HEK293 (cell line): ENCODE measurements around the gene IMPG1.

ENCODE experiments used
- CTCF ChIA-PET: fragments of 350-600 bp; formaldehyde crosslinking; extraction: SDS; loops from one replicate; lab custom pipeline; 2021; ENCODE audit warnings: antibody characterized with exemption; lab: Yijun Ruan, JAX
- POLR2A ChIA-PET: fragments of 300-600 bp; formaldehyde crosslinking; extraction: SDS; loops from one replicate; lab custom pipeline; 2020; ENCODE audit warnings: antibody characterized with exemption, inconsistent platforms; lab: Yijun Ruan, JAX
- H3K27ac ChIP-seq: fragments of 200-500 bp; sonication (Bioruptor generic); 2 replicates; pipeline ENCODE4 v1.5.1; 2014; ENCODE audit warnings: low read depth, low read length, control low read depth, inconsistent platforms; ENCODE audit errors: extremely low read depth
- H3K36me3 ChIP-seq, 2 experiments: fragments of 200-500 bp in 1 of 2; sonication (Bioruptor generic) in 1 of 2; 1 replicate in 1 of 2; 2 replicates in 1 of 2; pipeline ENCODE4 v1.5.1; 2014 to 2017; ENCODE audit warnings: inconsistent platforms in 2 of 2, low read length in 2 of 2; ENCODE audit not compliant: control insufficient read depth in 2 of 2, insufficient read depth in 1 of 2
- H3K4me1 ChIP-seq: fragments of 200-500 bp; sonication (Bioruptor generic); 2 replicates; pipeline ENCODE4 v1.5.1; 2014; ENCODE audit warnings: mild to moderate bottlenecking, low read length, inconsistent platforms; ENCODE audit not compliant: control insufficient read depth, insufficient read depth
- H3K4me3 ChIP-seq: 2 replicates; pipeline ENCODE4 v1.5.1; 2011; ENCODE audit warnings: low read depth, mild to moderate bottlenecking, control low read depth, low read length, moderate library complexity
- H3K9me3 ChIP-seq: fragments of 200-500 bp; sonication (Bioruptor generic); 2 replicates; pipeline ENCODE4 v1.5.1; 2014; ENCODE audit warnings: low read depth, low read length, inconsistent platforms; ENCODE audit not compliant: control insufficient read depth, insufficient read depth
- BCL11A ChIP-seq: fragments of 450-650 bp; formaldehyde crosslinking; IDR thresholded peaks from 2 replicates; pipeline ENCODE4 v1.5.1; 2016; ENCODE audit warnings: low read depth, missing biosample characterization, missing genetic modification characterization
- GLIS1 ChIP-seq: fragments of 450-650 bp; formaldehyde crosslinking; IDR thresholded peaks from 2 replicates; pipeline ENCODE4 v1.5.1; 2016; ENCODE audit warnings: missing biosample characterization, missing genetic modification characterization
- KLF7 ChIP-seq: fragments of 450-650 bp; formaldehyde crosslinking; IDR thresholded peaks from 2 replicates; pipeline ENCODE4 v1.5.1; 2016; ENCODE audit warnings: missing biosample characterization, missing genetic modification characterization, borderline replicate concordance
- MYNN ChIP-seq: fragments of 450-650 bp; formaldehyde crosslinking; IDR thresholded peaks from 2 replicates; pipeline ENCODE4 v1.5.1; 2016; ENCODE audit warnings: missing biosample characterization, missing genetic modification characterization, borderline replicate concordance
- OVOL3 ChIP-seq: fragments of 450-650 bp; formaldehyde crosslinking; IDR thresholded peaks from 2 replicates; pipeline ENCODE4 v1.5.1; 2016; ENCODE audit warnings: missing biosample characterization, missing genetic modification characterization
- SCRT1 ChIP-seq: fragments of 450-650 bp; formaldehyde crosslinking; IDR thresholded peaks from 2 replicates; pipeline ENCODE4 v1.5.1; 2016; ENCODE audit warnings: missing biosample characterization, missing genetic modification characterization, borderline replicate concordance
- SP3 ChIP-seq: fragments of 450-650 bp; formaldehyde crosslinking; IDR thresholded peaks from 2 replicates; pipeline ENCODE4 v1.5.1; 2016; ENCODE audit warnings: missing biosample characterization, missing genetic modification characterization
- SP7 ChIP-seq: fragments of 450-650 bp; formaldehyde crosslinking; IDR thresholded peaks from 2 replicates; pipeline ENCODE4 v1.5.1; 2016; ENCODE audit warnings: missing biosample characterization, missing genetic modification characterization
- ZBTB26 ChIP-seq: fragments of 450-650 bp; formaldehyde crosslinking; optimal IDR thresholded peaks from 2 replicates; pipeline ENCODE3; 2016; ENCODE audit warnings: missing biosample characterization, mild to moderate bottlenecking, missing genetic modification characterization
- ZBTB44 ChIP-seq: fragments of 450-650 bp; IDR thresholded peaks from 2 replicates; pipeline ENCODE4 v1.5.1; 2018; ENCODE audit warnings: missing biosample characterization, mild to moderate bottlenecking, missing genetic modification characterization
- ZBTB48 ChIP-seq: fragments of 450-650 bp; formaldehyde crosslinking; IDR thresholded peaks from 2 replicates; pipeline ENCODE4 v1.5.1; 2016; ENCODE audit warnings: missing biosample characterization, missing genetic modification characterization
- ZNF133 ChIP-seq: fragments of 450-650 bp; formaldehyde crosslinking; IDR thresholded peaks from 2 replicates; pipeline ENCODE4 v1.5.1; 2016; ENCODE audit warnings: missing biosample characterization, missing genetic modification characterization
- ZNF2 ChIP-seq: fragments of 450-650 bp; formaldehyde crosslinking; IDR thresholded peaks from 2 replicates; pipeline ENCODE4 v1.5.1; 2016; ENCODE audit warnings: missing biosample characterization, missing genetic modification characterization
- ZNF23 ChIP-seq: fragments of 450-650 bp; formaldehyde crosslinking; IDR thresholded peaks from 2 replicates; pipeline ENCODE4 v1.5.1; 2016; ENCODE audit warnings: missing biosample characterization, missing genetic modification characterization, borderline replicate concordance
- ZNF24 ChIP-seq: fragments of 450-650 bp; formaldehyde crosslinking; IDR thresholded peaks from 2 replicates; pipeline ENCODE4 v1.5.1; 2016; ENCODE audit warnings: missing biosample characterization, missing genetic modification characterization
- ZNF26 ChIP-seq: fragments of 450-650 bp; formaldehyde crosslinking; IDR thresholded peaks from 2 replicates; pipeline ENCODE4 v1.5.1; 2016; ENCODE audit warnings: missing biosample characterization, missing genetic modification characterization
- ZNF274 ChIP-seq, 2 experiments: fragments of 200-500 bp in 1 of 2; fragments of 450-650 bp in 1 of 2; sonication (Bioruptor generic) in 1 of 2; formaldehyde crosslinking in 1 of 2; IDR thresholded peaks; 2 replicates each; pipeline versions ENCODE4 v1.5.1 to v1.6.1; 2014 to 2016; ENCODE audit warnings: borderline replicate concordance in 1 of 2, inconsistent platforms in 1 of 2, low read length in 1 of 2, missing biosample characterization in 1 of 2, missing genetic modification characterization in 1 of 2
- ZNF366 ChIP-seq: fragments of 450-650 bp; formaldehyde crosslinking; conservative IDR thresholded peaks from 2 replicates; pipeline ENCODE4 v1.5.1; 2016; ENCODE audit warnings: missing biosample characterization, missing genetic modification characterization
- ZNF37A ChIP-seq: fragments of 450-650 bp; IDR thresholded peaks from 2 replicates; pipeline ENCODE4 v1.5.1; 2018; ENCODE audit warnings: missing biosample characterization, missing genetic modification characterization
- ZNF394 ChIP-seq: fragments of 450-650 bp; formaldehyde crosslinking; IDR thresholded peaks from 2 replicates; pipeline ENCODE4 v1.5.1; 2016; ENCODE audit warnings: missing biosample characterization, missing genetic modification characterization, mild to moderate bottlenecking, moderate library complexity, borderline replicate concordance
- ZNF416 ChIP-seq: fragments of 450-650 bp; formaldehyde crosslinking; IDR thresholded peaks from 2 replicates; pipeline ENCODE4 v1.5.1; 2016; ENCODE audit warnings: missing biosample characterization, missing genetic modification characterization
- ZNF433 ChIP-seq: fragments of 450-650 bp; formaldehyde crosslinking; IDR thresholded peaks from 2 replicates; pipeline ENCODE4 v1.5.1; 2016; ENCODE audit warnings: missing biosample characterization, missing genetic modification characterization, low read depth
- ZNF501 ChIP-seq: fragments of 450-650 bp; formaldehyde crosslinking; IDR thresholded peaks from 2 replicates; pipeline ENCODE4 v1.5.1; 2016; ENCODE audit warnings: missing biosample characterization, missing genetic modification characterization
- ZNF596 ChIP-seq: fragments of 450-650 bp; IDR thresholded peaks from 2 replicates; pipeline ENCODE4 v1.5.0; 2018; ENCODE audit warnings: missing biosample characterization, mild to moderate bottlenecking, missing genetic modification characterization, moderate library complexity
- ZNF600 ChIP-seq: fragments of 450-650 bp; formaldehyde crosslinking; IDR thresholded peaks from 2 replicates; pipeline ENCODE4 v1.5.1; 2016; ENCODE audit warnings: missing biosample characterization, missing genetic modification characterization
- ZNF629 ChIP-seq: fragments of 450-650 bp; formaldehyde crosslinking; IDR thresholded peaks from 2 replicates; pipeline ENCODE4 v1.5.1; 2017; ENCODE audit warnings: missing biosample characterization, missing genetic modification characterization
- ZNF701 ChIP-seq: fragments of 450-650 bp; formaldehyde crosslinking; IDR thresholded peaks from 2 replicates; pipeline ENCODE4 v1.5.1; 2016; ENCODE audit warnings: missing biosample characterization, missing genetic modification characterization
- ZNF768 ChIP-seq: fragments of 450-650 bp; formaldehyde crosslinking; IDR thresholded peaks from 2 replicates; pipeline ENCODE4 v1.5.1; 2018; ENCODE audit warnings: missing biosample characterization, mild to moderate bottlenecking, missing genetic modification characterization
- ZSCAN16 ChIP-seq: fragments of 450-650 bp; formaldehyde crosslinking; IDR thresholded peaks from 2 replicates; pipeline ENCODE4 v1.5.1; 2016; ENCODE audit warnings: missing biosample characterization, missing genetic modification characterization
- ZSCAN5A ChIP-seq: fragments of 450-650 bp; formaldehyde crosslinking; IDR thresholded peaks from 2 replicates; pipeline ENCODE4 v1.5.1; 2016; ENCODE audit warnings: missing biosample characterization, missing genetic modification characterization

Gene IMPG1

GRCh38 chr6:75937846-75938245 lies 134.6 kb downstream of the IMPG1 start:
- Histone ChIP-seq H3K4me1 (no peaks in the 10 kb centered on the region), H3K36me3 (no peaks in the 10 kb centered on the region), H3K9me3 (no peaks in the 10 kb centered on the region), H3K4me3 (no peak overlapping the region), H3K27ac (no peak overlapping the region)
- CTCF ChIA-PET: interaction anchor here (0.6 to 8.6 kb wide), 2 partner anchors 46 to 140 kb away, joined by 6 to 99 read pairs; no protein-coding TSS in a partner anchor
- POLR2A ChIA-PET: no interaction called here
- TF ChIP-seq ZBTB26 (tag by site-specific recombination) (no peak), ZNF23 (tag by site-specific recombination) (no peak), ZNF274 (IDR thresholded peaks at IDR 0.05; ENCODE audit: low read length) (no peak), ZNF274 (tag by site-specific recombination; IDR thresholded peaks at IDR 0.05; ENCODE audit: borderline replicate concordance) (no peak), ZNF433 (tag by site-specific recombination) (no peak), ZNF394 (tag by site-specific recombination) (no peak), ZSCAN5A (tag by site-specific recombination) (no peak), ZSCAN16 (tag by site-specific recombination) (no peak), GLIS1 (tag by site-specific recombination) (no peak), MYNN (tag by site-specific recombination) (no peak), ZNF416 (no peak), KLF7 (tag by site-specific recombination) (no peak), ZNF629 (no peak), ZNF37A (tag by site-specific recombination) (no peak), ZNF2 (tag by site-specific recombination) (no peak), SP3 (tag by site-specific recombination) (no peak), ZNF600 (tag by site-specific recombination) (no peak), ZNF26 (tag by site-specific recombination) (no peak), OVOL3 (tag by site-specific recombination) (no peak)

- Histone ChIP-seq H3K4me3 (no peak overlapping the region), H3K4me1 (no peaks in the 10 kb centered on the region)
- CTCF ChIA-PET: interaction anchor here (0.6 to 8.6 kb wide), 8 partner anchors 9 to 415 kb away, joined by 3 to 99 read pairs (median 3); no protein-coding TSS in a partner anchor
- TF ChIP-seq ZNF37A (tag by site-specific recombination): no peak
- TF ChIP-seq ZNF596: no peak
- TF ChIP-seq ZNF701 (tag by site-specific recombination): no peak
- no peak for TF ChIP-seq SCRT1 (tag by site-specific recombination)
- TF ChIP-seq ZNF24 (tag by site-specific recombination): no peak
- no peak for TF ChIP-seq ZNF768 (tag by site-specific recombination)
- no peak for TF ChIP-seq SP7 (tag by site-specific recombination)
- no peak for TF ChIP-seq ZBTB44 (tag by site-specific recombination)
- no peak for TF ChIP-seq ZNF366
- no peak for TF ChIP-seq ZBTB48
- no peak for TF ChIP-seq BCL11A (tag by site-specific recombination)
- no peak for TF ChIP-seq ZNF501 (tag by site-specific recombination)
- no peak for TF ChIP-seq ZNF133 (tag by site-specific recombination)
- TF ChIP-seq ZNF416: no peak
- TF ChIP-seq, all 188 proteins: peak for 0
- Histone ChIP-seq H3K27ac (no peak overlapping the region), H3K9me3 (no peaks in the 10 kb centered on the region), H3K36me3 (no peaks in the 10 kb centered on the region)
- POLR2A ChIA-PET: interaction anchor here (1.0 kb wide), 1 partner anchor 10 kb away, joined by 3 read pairs; no protein-coding TSS in a partner anchor
These were observed 135.8 kb downstream of the IMPG1 start for GRCh38 chr6:75936682-75937081.
